GM12801 (cell line): ENCODE measurements around the gene SLC25A39.

Source experiments
- CTCF ChIP-seq: IDR thresholded peaks from one replicate; pipeline ENCODE4 v1.5.1; 2011; ENCODE audit warnings: control low read depth; ENCODE audit not compliant: insufficient read length; ENCODE audit errors: extremely low read depth

Gene SLC25A39

GRCh38 chr17:44308865-44309264 lies 15.8 kb downstream of the SLC25A39 start:
- no peak for TF ChIP-seq CTCF

DNA sequence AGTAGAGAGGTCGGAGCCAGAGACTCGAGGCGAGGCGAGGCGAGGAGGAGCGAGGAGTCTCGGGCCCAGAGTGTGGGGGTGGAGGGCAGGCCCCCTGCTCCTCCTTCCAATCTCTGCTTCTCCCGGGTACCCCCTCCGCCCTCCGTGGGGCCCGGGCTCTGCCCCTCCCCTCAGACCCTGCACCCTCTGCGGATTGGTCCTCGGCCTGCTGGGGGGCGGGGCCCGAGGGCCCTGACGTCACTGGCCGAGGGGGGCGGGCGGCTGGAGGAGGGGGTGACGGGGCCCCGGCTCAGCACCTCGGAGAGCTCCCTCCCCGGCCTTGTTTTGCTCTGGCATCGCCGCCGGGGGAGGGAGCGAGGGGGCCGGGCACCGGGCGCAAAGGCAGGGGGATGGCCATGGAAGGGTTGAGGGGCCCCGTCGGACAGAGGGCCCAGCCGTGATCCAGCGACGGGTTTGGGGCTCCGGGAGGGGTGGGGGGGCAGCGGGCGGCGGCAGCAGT lies 16.3 kb downstream of the SLC25A39 start, which contains the start of gene RUNDC3A:
TSS of gene RUNDC3A (plus strand) at position 282 of the 499 bp plus-strand sequence. CDS start 232 bp downstream, outside the sequence.
- TF ChIP-seq CTCF, result no peak

DNA sequence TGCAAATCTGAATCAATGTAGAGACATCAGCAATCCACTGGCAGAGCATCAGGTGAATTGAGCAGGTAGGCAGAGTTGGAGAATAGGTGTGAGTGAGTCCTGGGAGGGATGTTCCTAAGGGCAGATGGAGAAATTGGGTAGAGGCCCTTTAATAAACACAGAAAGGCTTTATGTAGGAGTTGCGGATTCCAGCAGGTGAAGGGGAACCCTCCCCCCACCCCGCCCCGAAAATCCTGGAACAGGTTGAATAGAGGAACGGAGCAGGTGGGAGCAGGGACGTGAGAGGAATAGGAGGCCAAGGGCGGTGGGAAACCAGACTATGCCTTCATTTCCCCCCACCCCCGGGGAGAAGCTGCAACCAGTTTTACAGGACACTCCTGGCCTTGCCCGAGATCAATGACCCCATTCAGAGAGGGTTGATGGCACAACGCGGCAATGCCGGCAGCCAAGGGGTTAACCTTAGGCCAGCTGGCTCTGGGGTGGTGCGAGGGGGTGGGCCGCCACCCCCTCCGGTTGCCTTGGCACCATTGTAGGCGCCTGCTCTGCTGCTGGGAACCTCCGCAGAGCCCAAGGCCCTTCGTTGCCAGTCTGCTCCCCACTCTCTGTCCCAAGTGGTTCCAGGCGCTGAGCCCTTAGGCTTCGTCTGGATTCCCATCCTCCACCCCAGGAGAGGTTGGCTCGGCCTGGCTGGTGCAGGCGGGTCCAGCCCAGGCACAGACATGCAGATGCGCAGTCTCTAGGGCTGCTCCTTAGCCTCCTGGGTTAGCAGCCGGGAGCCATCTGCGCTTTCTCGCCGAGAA lies 17.0 kb downstream of the SLC25A39 start:
- TF ChIP-seq CTCF, result no peak

DNA sequence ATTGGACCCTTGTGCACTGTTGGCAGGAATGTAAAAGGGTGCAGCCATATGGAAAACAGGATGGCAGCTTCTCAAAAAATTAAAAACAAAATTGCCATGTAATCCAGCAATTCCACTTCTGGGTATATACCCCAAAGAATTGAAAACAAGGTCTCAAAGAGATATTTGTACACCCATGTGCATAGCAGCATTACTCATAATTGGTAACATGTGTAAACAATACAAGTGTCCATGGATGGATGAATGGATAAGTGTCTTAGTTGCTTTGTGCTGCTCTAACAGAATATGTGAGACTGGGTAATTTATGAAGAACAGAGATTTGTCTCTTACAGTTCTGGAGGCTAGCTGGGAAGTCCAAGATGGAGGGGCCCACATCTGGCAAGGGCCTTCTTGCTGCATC lies 20.0 kb downstream of the SLC25A39 start:
- TF ChIP-seq CTCF, result no peak

DNA sequence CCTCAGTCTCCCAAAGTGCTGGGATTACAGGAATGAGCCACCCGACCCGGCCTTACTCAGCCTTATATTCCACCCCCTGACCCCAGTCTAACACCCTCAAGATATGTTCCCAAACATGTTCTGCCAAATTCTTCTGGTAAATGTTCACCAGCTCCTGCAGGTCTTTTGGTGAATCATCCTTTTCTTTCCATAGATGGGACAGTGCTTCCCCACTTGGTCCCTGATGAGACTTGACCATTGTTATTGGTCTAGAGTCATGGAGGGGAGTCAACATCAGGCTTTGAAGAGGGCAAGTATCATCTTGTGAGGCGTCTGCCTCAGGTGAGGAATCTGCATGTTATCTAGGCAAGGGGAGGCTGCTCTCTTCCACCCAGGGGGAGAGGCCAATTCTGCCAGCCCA lies 26.6 kb downstream of the SLC25A39 start:
- no peak for TF ChIP-seq CTCF

GRCh38 chr17:44293509-44294226 lies 31.0 kb downstream of the SLC25A39 start:
- TF ChIP-seq CTCF, result no peak

GRCh38 chr17:44287651-44288050 lies 37.0 kb downstream of the SLC25A39 start:
- no peak for TF ChIP-seq CTCF
